H9 (cell line): ENCODE data around the gene RAET1G. TPM values are rescaled to one million over a fixed set of nuclear protein-coding genes. Genes with fewer than 3 reads are reported as not detected.
"Not testable (repeated sequence)": the region's sequence is repeated elsewhere in the genome, so short reads cannot be mapped to it uniquely, and the experiment has no call there.

Source experiments
- DNase-seq: peaks from one replicate; pipeline ENCODE4 v3.0.0-alpha.2; 2017
- H2AFZ ChIP-seq: one replicate; pipeline ENCODE4 v1.6.1; 2013; ENCODE audit warnings: mild to moderate bottlenecking, low read length, control low read depth, moderate library complexity
- H2AK5ac ChIP-seq: 2 replicates; pipeline ENCODE4 v1.6.1; 2013; ENCODE audit warnings: low read length, control low read depth, mixed read lengths; ENCODE audit not compliant: insufficient read length
- H2BK120ac ChIP-seq: one replicate; pipeline ENCODE4 v1.6.1; 2013; ENCODE audit warnings: low read depth, mild to moderate bottlenecking, low read length, control low read depth, inconsistent platforms; ENCODE audit not compliant: poor library complexity, severe bottlenecking
- H2BK12ac ChIP-seq: 2 replicates; pipeline ENCODE4 v1.6.1; 2013; ENCODE audit warnings: low read length, control low read depth, mixed read lengths, low read depth; ENCODE audit not compliant: insufficient read length
- H2BK15ac ChIP-seq: 2 replicates; pipeline ENCODE4 v1.6.1; 2013; ENCODE audit warnings: low read depth, low read length, control low read depth
- H2BK20ac ChIP-seq: one replicate; pipeline ENCODE4 v1.6.1; 2013; ENCODE audit warnings: low read depth, mild to moderate bottlenecking, low read length, control low read depth, inconsistent platforms; ENCODE audit not compliant: poor library complexity, severe bottlenecking
- H2BK5ac ChIP-seq: 2 replicates; pipeline ENCODE4 v1.6.1; 2013; ENCODE audit warnings: low read length, control low read depth, mixed read lengths; ENCODE audit not compliant: insufficient read length
- H3K14ac ChIP-seq: 2 replicates; pipeline ENCODE4 v1.6.1; 2013; ENCODE audit warnings: low read length, control low read depth; ENCODE audit not compliant: insufficient read depth
- H3K18ac ChIP-seq: 2 replicates; pipeline ENCODE4 v1.6.1; 2013; ENCODE audit warnings: low read depth, mild to moderate bottlenecking, mixed read lengths, low read length, control low read depth; ENCODE audit not compliant: insufficient read length
- H3K23ac ChIP-seq: 2 replicates; pipeline ENCODE4 v1.6.1; 2013; ENCODE audit warnings: low read length, control low read depth, mixed read lengths, low read depth; ENCODE audit not compliant: insufficient read length
- H3K23me2 ChIP-seq: 2 replicates; pipeline ENCODE4 v1.6.1; 2013; ENCODE audit warnings: low read depth, mild to moderate bottlenecking, mixed read lengths, low read length, control low read depth; ENCODE audit not compliant: insufficient read length, poor library complexity, severe bottlenecking
- H3K27ac ChIP-seq: 2 replicates; pipeline ENCODE4 v1.5.1; 2013; ENCODE audit warnings: low read length, control low read depth, mixed read lengths, low read depth; ENCODE audit not compliant: insufficient read length
- H3K27me3 ChIP-seq: 2 replicates; pipeline ENCODE4 v1.6.1; 2013; ENCODE audit warnings: low read length, control low read depth, inconsistent platforms; ENCODE audit not compliant: insufficient read depth
- H3K4ac ChIP-seq: 2 replicates; pipeline ENCODE4 v1.6.1; 2013; ENCODE audit warnings: low read depth, mild to moderate bottlenecking, control low read depth, inconsistent platforms, low read length, moderate library complexity
- H3K4me1 ChIP-seq: 2 replicates; pipeline ENCODE4 v1.6.1; 2013; ENCODE audit warnings: low read length, control low read depth, inconsistent platforms; ENCODE audit not compliant: insufficient read depth
- H3K4me2 ChIP-seq: 2 replicates; pipeline ENCODE4 v1.6.1; 2013; ENCODE audit warnings: low read length, control low read depth, mixed read lengths; ENCODE audit not compliant: insufficient read length, insufficient read depth
- H3K56ac ChIP-seq: 2 replicates; pipeline ENCODE4 v1.6.1; 2013; ENCODE audit warnings: low read depth, mild to moderate bottlenecking, mixed read lengths, low read length, control low read depth; ENCODE audit not compliant: insufficient read length
- H3K79me1 ChIP-seq: 2 replicates; pipeline ENCODE4 v1.6.1; 2013; ENCODE audit warnings: low read depth, mild to moderate bottlenecking, moderate library complexity, low read length, control low read depth, inconsistent platforms; ENCODE audit not compliant: insufficient read depth, poor library complexity, severe bottlenecking
- H3K79me2 ChIP-seq: 2 replicates; pipeline ENCODE4 v1.6.1; 2013; ENCODE audit warnings: low read length, control low read depth, inconsistent platforms; ENCODE audit not compliant: insufficient read depth
- H3K9ac ChIP-seq: 2 replicates; pipeline ENCODE4 v1.6.1; 2013; ENCODE audit warnings: low read length, control low read depth, mixed read lengths; ENCODE audit not compliant: insufficient read length; ENCODE audit errors: extremely low read depth
- H3K9me3 ChIP-seq: one replicate; pipeline ENCODE4 v1.6.1; 2013; ENCODE audit warnings: low read depth, low read length, inconsistent platforms; ENCODE audit not compliant: control insufficient read depth
- H3T11ph ChIP-seq: one replicate; pipeline ENCODE4 v1.6.1; 2013; ENCODE audit warnings: mild to moderate bottlenecking, low read length, control low read depth, inconsistent platforms
- H4K20me1 ChIP-seq: one replicate; pipeline ENCODE4 v1.6.1; 2013; ENCODE audit not compliant: control insufficient read depth, insufficient read length, insufficient read depth
- H4K5ac ChIP-seq: 2 replicates; pipeline ENCODE4 v1.6.1; 2013; ENCODE audit warnings: low read depth, mild to moderate bottlenecking, mixed read lengths, low read length, control low read depth; ENCODE audit not compliant: insufficient read length
- H4K8ac ChIP-seq: replicated peaks from 2 replicates; pipeline ENCODE4 v1.6.1; 2013; ENCODE audit warnings: low read length, control low read depth, mixed read lengths, low read depth; ENCODE audit not compliant: insufficient read length
- H4K91ac ChIP-seq: 2 replicates; pipeline ENCODE4 v1.6.1; 2013; ENCODE audit warnings: low read depth, mild to moderate bottlenecking, moderate library complexity, mixed read lengths, low read length, control low read depth; ENCODE audit not compliant: insufficient read length
- H3K27ac Mint-ChIP-seq, 3 experiments: 2 replicates in 2 of 3; 3 replicates in 1 of 3; pipeline ENCODE4 v1.8.0; 2020 to 2021; ENCODE audit warnings: mixed read lengths in 3 of 3, mild to moderate bottlenecking in 1 of 3, moderate library complexity in 1 of 3
- H3K27me3 Mint-ChIP-seq: 2 replicates; pipeline ENCODE4 v1.8.0; 2021; ENCODE audit warnings: low read depth, mild to moderate bottlenecking, moderate library complexity, mixed read lengths
- H3K36me3 Mint-ChIP-seq, 3 experiments: 2 replicates in 2 of 3; 3 replicates in 1 of 3; pipeline ENCODE4 v1.8.0; 2020 to 2021; ENCODE audit warnings: low read depth in 3 of 3, mixed read lengths in 3 of 3; ENCODE audit not compliant: insufficient read depth in 1 of 3
- H3K4me1 Mint-ChIP-seq, 2 experiments: 2 replicates each; pipeline ENCODE4 v1.8.0; 2020; ENCODE audit warnings: mixed read lengths in 2 of 2
- H3K4me3 Mint-ChIP-seq, 2 experiments: 2 replicates in 1 of 2; 3 replicates in 1 of 2; pipeline ENCODE4 v1.8.0; 2020 to 2021; ENCODE audit warnings: mild to moderate bottlenecking in 2 of 2, mixed read lengths in 2 of 2, moderate library complexity in 1 of 2
- H3K9me3 Mint-ChIP-seq, 2 experiments: 2 replicates in 1 of 2; 3 replicates in 1 of 2; pipeline ENCODE4 v1.8.0; 2020; ENCODE audit warnings: mild to moderate bottlenecking in 2 of 2, mixed read lengths in 2 of 2, moderate library complexity in 1 of 2
- WGBS: extraction: QIAGEN DNeasy Blood & Tissue Kit; methylation state at CpG from one replicate; pipeline ENCODE4 v1.1.7; 2013; ENCODE audit warnings: missing lambda C conversion rate, low lambda C conversion rate, mixed read lengths; ENCODE audit not compliant: insufficient read length; ENCODE audit errors: extremely low coverage; 5-methylcytosine and 5-hydroxymethylcytosine counted together
- total RNA-seq: library from RNA; stranded (reverse); gene quantifications from 2 replicates; pipeline ENCODE4 v1.2.1, GENCODE V29; 2021
- TF ChIP-seq, protein P1 (sequence below): fragments of 200-600 bp; sonication (generic); conservative IDR thresholded peaks from 3 replicates; pipeline ENCODE4 v1.8.0; 2021; ENCODE audit warnings: antibody characterized with exemption, mild to moderate bottlenecking

The RAET1G gene
- total RNA-seq, 1 experiment from 2014 or later = not detected

DNA sequence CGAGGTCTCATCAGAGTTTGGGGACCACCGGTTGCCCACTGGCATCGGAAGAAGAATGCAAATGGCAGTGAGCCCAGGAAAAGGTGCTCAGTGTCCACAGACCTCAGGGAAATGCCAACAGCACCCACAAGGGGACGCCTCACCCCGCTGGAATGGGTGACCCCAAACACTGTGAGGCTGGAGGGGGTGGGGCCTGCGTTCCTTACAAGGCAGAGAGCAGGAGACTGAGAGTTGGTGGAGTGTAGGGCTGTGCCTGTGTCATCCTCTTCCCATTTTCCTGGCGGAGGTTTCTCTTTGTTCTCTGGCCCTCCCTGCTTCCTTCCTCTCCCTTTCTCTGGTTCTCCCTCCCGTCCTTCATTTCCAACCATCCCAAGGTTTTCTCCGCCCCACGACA, 31.0 kb upstream of the RAET1G start:
- H4K20me1 ChIP-seq, H3K23me2 ChIP-seq, H4K91ac ChIP-seq, H2BK5ac ChIP-seq, H4K8ac ChIP-seq, H3K4me1 Mint-ChIP-seq, H3T11ph ChIP-seq, H3K4me3 Mint-ChIP-seq, DNase-seq, H3K27ac Mint-ChIP-seq, H3K23ac ChIP-seq, H3K4me1 ChIP-seq, H3K18ac ChIP-seq, H3K4ac ChIP-seq, H3K9me3 Mint-ChIP-seq, H3K79me1 ChIP-seq, H2BK12ac ChIP-seq, H4K5ac ChIP-seq, H3K56ac ChIP-seq, H3K9me3 ChIP-seq, H2BK120ac ChIP-seq, H3K14ac ChIP-seq, H3K9ac ChIP-seq, H3K79me2 ChIP-seq, H3K27ac ChIP-seq, H2AFZ ChIP-seq, H3K4me2 ChIP-seq, H2BK15ac ChIP-seq, H2BK20ac ChIP-seq, H2AK5ac ChIP-seq, H3K36me3 Mint-ChIP-seq: not testable (repeated sequence)
- H3K27me3 ChIP-seq = peaks cover 48% of the 10 kb centered on the region
- TF ChIP-seq, protein P1, sequence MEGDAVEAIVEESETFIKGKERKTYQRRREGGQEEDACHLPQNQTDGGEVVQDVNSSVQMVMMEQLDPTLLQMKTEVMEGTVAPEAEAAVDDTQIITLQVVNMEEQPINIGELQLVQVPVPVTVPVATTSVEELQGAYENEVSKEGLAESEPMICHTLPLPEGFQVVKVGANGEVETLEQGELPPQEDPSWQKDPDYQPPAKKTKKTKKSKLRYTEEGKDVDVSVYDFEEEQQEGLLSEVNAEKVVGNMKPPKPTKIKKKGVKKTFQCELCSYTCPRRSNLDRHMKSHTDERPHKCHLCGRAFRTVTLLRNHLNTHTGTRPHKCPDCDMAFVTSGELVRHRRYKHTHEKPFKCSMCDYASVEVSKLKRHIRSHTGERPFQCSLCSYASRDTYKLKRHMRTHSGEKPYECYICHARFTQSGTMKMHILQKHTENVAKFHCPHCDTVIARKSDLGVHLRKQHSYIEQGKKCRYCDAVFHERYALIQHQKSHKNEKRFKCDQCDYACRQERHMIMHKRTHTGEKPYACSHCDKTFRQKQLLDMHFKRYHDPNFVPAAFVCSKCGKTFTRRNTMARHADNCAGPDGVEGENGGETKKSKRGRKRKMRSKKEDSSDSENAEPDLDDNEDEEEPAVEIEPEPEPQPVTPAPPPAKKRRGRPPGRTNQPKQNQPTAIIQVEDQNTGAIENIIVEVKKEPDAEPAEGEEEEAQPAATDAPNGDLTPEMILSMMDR = peak; percentile 38; the same call in 2 of the 3 replicates
- no CpG with 5 or more reads among the region's 10 CpGs for WGBS
- H3K27me3 Mint-ChIP-seq = peaks cover 99% of the 10 kb centered on the region

DNA sequence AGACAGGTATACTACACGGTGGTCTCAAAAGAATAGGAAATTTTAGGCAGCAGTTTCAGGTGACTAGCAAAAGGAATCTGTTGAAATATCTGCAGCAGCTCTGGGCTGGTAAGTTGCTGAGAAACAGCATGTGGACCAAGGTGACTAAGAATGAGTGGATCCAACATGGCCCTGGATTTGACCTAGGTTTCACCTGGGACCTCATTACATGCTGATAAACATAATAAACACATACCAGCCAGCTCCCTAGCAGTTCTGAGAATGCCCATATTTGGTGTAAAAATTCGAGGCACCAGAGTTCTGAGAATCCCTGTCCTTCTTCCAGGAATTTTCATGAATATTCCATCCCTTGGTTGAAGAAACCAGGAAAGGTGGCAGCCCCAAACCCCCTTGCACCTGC, 30.5 kb upstream of the RAET1G start:
- H3K9me3 Mint-ChIP-seq, H3K23me2 ChIP-seq, H4K5ac ChIP-seq, H2BK12ac ChIP-seq, H3K36me3 Mint-ChIP-seq, H2BK5ac ChIP-seq, H2AK5ac ChIP-seq, H2BK120ac ChIP-seq, H3K27ac Mint-ChIP-seq, H4K20me1 ChIP-seq, H3K79me2 ChIP-seq, DNase-seq, H3T11ph ChIP-seq, H4K91ac ChIP-seq, H4K8ac ChIP-seq, H3K9me3 ChIP-seq, H3K4me1 ChIP-seq, H2BK20ac ChIP-seq, H2BK15ac ChIP-seq, H3K4me1 Mint-ChIP-seq, H3K4me2 ChIP-seq, H3K14ac ChIP-seq, H3K4ac ChIP-seq, H3K27ac ChIP-seq, H3K56ac ChIP-seq, H3K23ac ChIP-seq, H3K18ac ChIP-seq, H3K79me1 ChIP-seq, H3K9ac ChIP-seq, H2AFZ ChIP-seq, H3K4me3 Mint-ChIP-seq: not testable (repeated sequence)
- no CpG with 5 or more reads among the region's 2 CpGs for WGBS
- peaks cover 99% of the 10 kb centered on the region for H3K27me3 Mint-ChIP-seq
- peaks cover 47% of the 10 kb centered on the region for H3K27me3 ChIP-seq
